ENCODE measurements around the gene ADCYAP1R1. TPM values are rescaled to one million over a fixed set of nuclear protein-coding genes. Genes with fewer than 3 reads are reported as not detected.

ADCYAP1R1 gene
- total and polyA plus RNA-seq, 12 donors: 0.22 to 25.0 (median 1.5) TPM

GRCh38 chr7:31067491-31067890 is 15.4 kb downstream of the ADCYAP1R1 start:
- Histone ChIP-seq H3K27me3 (no peaks in the 10 kb centered on the region), H3K27ac (no peak overlapping the region), H3K9me3 (replicated peaks in 1 of 3) (no peaks in the 10 kb centered on the region), H3K4me3 (no peak overlapping the region), H3K36me3 (replicated peaks in 1 of 2) (no peaks in the 10 kb centered on the region), H3K4me1 (replicated peaks in 1 of 2) (no peaks in the 10 kb centered on the region)
- no peak for DNase-seq
- WGBS, 4 donors: 75 to 97% (median 86%) methylated on average over 3 of the region's 3 CpGs
- no peak for TF ChIP-seq CTCF (IDR thresholded peaks at IDR 0.05)
- no peak for TF ChIP-seq POLR2A (IDR thresholded peaks at IDR 0.05)
- intact Hi-C loops (cut with DNase I): no loop called here

- H3K36me3 ChIP-seq (replicated peaks in 1 of 2): no peaks in the 10 kb centered on the region
- H3K27me3 ChIP-seq: no peaks in the 10 kb centered on the region
- H3K4me3 ChIP-seq: no peak overlapping the region
- TF ChIP-seq CTCF (IDR thresholded peaks at IDR 0.05) (no peak), POLR2A (IDR thresholded peaks at IDR 0.05) (no peak)
- no peaks in the 10 kb centered on the region for H3K9me3 ChIP-seq (replicated peaks in 1 of 3)
- intact Hi-C loops (cut with DNase I): no loop called here
- H3K27ac ChIP-seq: no peak overlapping the region
- no peaks in the 10 kb centered on the region for H3K4me1 ChIP-seq (replicated peaks in 1 of 2)
- peak in 1 of 7 donors; percentile 2 for DNase-seq
- 89 to 94% (median 91%) methylated on average over 14 to 16 of the region's 16 CpGs for WGBS, 4 donors
These were observed 16.0 kb downstream of the ADCYAP1R1 start for GRCh38 chr7:31068006-31068675.

GRCh38 chr7:31069860-31070555 is 17.9 kb downstream of the ADCYAP1R1 start:
- no peak for DNase-seq
- no peaks in the 10 kb centered on the region for H3K9me3 ChIP-seq (replicated peaks in 1 of 3)
- intact Hi-C loops (cut with DNase I): no loop called here
- no peak overlapping the region for H3K27ac ChIP-seq
- H3K4me1 ChIP-seq (replicated peaks in 1 of 2): no peaks in the 10 kb centered on the region
- 63 to 88% (median 76%) methylated on average over 2 to 4 of the region's 4 CpGs for WGBS, 4 donors
- H3K27me3 ChIP-seq: no peaks in the 10 kb centered on the region
- H3K36me3 ChIP-seq (replicated peaks in 1 of 2): no peaks in the 10 kb centered on the region
- no peak overlapping the region for H3K4me3 ChIP-seq
- TF ChIP-seq CTCF (IDR thresholded peaks at IDR 0.05): no peak
- no peak for TF ChIP-seq POLR2A (IDR thresholded peaks at IDR 0.05)

GRCh38 chr7:31070991-31071644 is 19.0 kb downstream of the ADCYAP1R1 start:
- H3K27ac ChIP-seq: no peak overlapping the region
- H3K4me1 ChIP-seq (replicated peaks in 1 of 2): no peaks in the 10 kb centered on the region
- H3K36me3 ChIP-seq (replicated peaks in 1 of 2): no peaks in the 10 kb centered on the region
- no peaks in the 10 kb centered on the region for H3K27me3 ChIP-seq
- no peak overlapping the region for H3K4me3 ChIP-seq
- WGBS, 4 donors: 79 to 84% (median 81%) methylated on average over 8 of the region's 8 CpGs
- intact Hi-C loops (cut with DNase I): no loop called here
- DNase-seq: no peak
- TF ChIP-seq CTCF (IDR thresholded peaks at IDR 0.05) (no peak), POLR2A (IDR thresholded peaks at IDR 0.05) (no peak)
- no peaks in the 10 kb centered on the region for H3K9me3 ChIP-seq (replicated peaks in 1 of 3)

All from adrenal gland (tissue), 12 donors.